Hippocampal formation (tissue), 2 donors: Measurements from ENCODE around the gene SLC25A20.
A peak's percentile ranks its signal among the peaks of the same experiment; 100 is the strongest.

Experiments used
- DNase-seq, 2 donors: peaks; one replicate each; lab custom pipeline; 2025; lab: John Stamatoyannopoulos, UW

Gene SLC25A20

GRCh38 chr3:48897460-48898376 lies 964 bp downstream of the SLC25A20 start:
- no peak for DNase-seq

- no peak for DNase-seq
Observed at GRCh38 chr3:48896936-48897335, 1.7 kb downstream of the SLC25A20 start.

- no peak for DNase-seq
Observed at GRCh38 chr3:48894516-48894915, 4.2 kb downstream of the SLC25A20 start.

- no peak for DNase-seq
Observed at GRCh38 chr3:48891606-48892005, 7.1 kb downstream of the SLC25A20 start.

- DNase-seq = no peak
Observed at GRCh38 chr3:48885753-48886152, 12.9 kb downstream of the SLC25A20 start.

- no peak for DNase-seq
Observed at GRCh38 chr3:48881652-48882114, 17.0 kb downstream of the SLC25A20 start.

- no peak for DNase-seq
Observed at GRCh38 chr3:48881006-48881405, 17.7 kb downstream of the SLC25A20 start.

GRCh38 chr3:48879994-48880377 lies 18.7 kb downstream of the SLC25A20 start:
- DNase-seq = no peak

GRCh38 chr3:48879307-48879993 lies 19.2 kb downstream of the SLC25A20 start:
- DNase-seq = no peak

GRCh38 chr3:48877671-48878070 lies 21.0 kb downstream of the SLC25A20 start:
- DNase-seq = no peak

GRCh38 chr3:48863122-48863521 lies 35.6 kb downstream of the SLC25A20 start:
- DNase-seq = no peak

- no peak for DNase-seq
Observed at GRCh38 chr3:48859206-48859605, 39.5 kb downstream of the SLC25A20 start.

GRCh38 chr3:48858709-48859108 lies 40.0 kb downstream of the SLC25A20 start:
- no peak for DNase-seq

- no peak for DNase-seq
Observed at GRCh38 chr3:48857641-48858040, 41.0 kb downstream of the SLC25A20 start.

GRCh38 chr3:48856469-48856868 lies 42.2 kb downstream of the SLC25A20 start:
- DNase-seq = peak in 1 of 2 donors; percentile 19

GRCh38 chr3:48855681-48856447 lies 42.8 kb downstream of the SLC25A20 start:
- no peak for DNase-seq

GRCh38 chr3:48852151-48852550 lies 46.5 kb downstream of the SLC25A20 start:
- no peak for DNase-seq

GRCh38 chr3:48851407-48851806 lies 47.3 kb downstream of the SLC25A20 start:
- DNase-seq = peak in 1 of 2 donors; percentile 19

- DNase-seq = no peak
Observed at GRCh38 chr3:48848816-48849515, 49.7 kb downstream of the SLC25A20 start.

GRCh38 chr3:48847504-48848423 lies 50.9 kb downstream of the SLC25A20 start, which contains the start of gene PRKAR2A:
TSS of gene PRKAR2A (minus strand) at chr3:48847874. CDS start at chr3:48847596, 278 bp downstream.
- peak; percentile 84 to 87 for DNase-seq
